Psoas muscle (tissue), 8 donors: ENCODE results near the gene USP20. TPM values are rescaled to one million over a fixed set of nuclear protein-coding genes. Genes with fewer than 3 reads are reported as not detected.
"Not testable (repeated sequence)": the region's sequence is repeated elsewhere in the genome, so short reads cannot be mapped to it uniquely, and the experiment has no call there.

Experiments used
- ATAC-seq, 4 donors: fragments of 200-7000 bp; cut with Tn5 transposase; one replicate each; pipeline ENCODE4 v1.9.1; 2020; ENCODE audit warnings: moderate library complexity in 3 of 4, mild to moderate bottlenecking in 2 of 4
- DNase-seq, 2 donors: peaks; one replicate each; pipeline ENCODE4 v3.0.0-alpha.2; 2020
- H3K27ac ChIP-seq: fragments of 200-600 bp; one replicate; pipeline ENCODE4 v1.8.0; 2022
- H3K27me3 ChIP-seq, 3 donors: fragments of 200-600 bp in 1 of 3; one replicate each; pipeline versions ENCODE4 v1.6.1 to v1.8.0; 2013 to 2022; ENCODE audit warnings: low read length in 2 of 3, mild to moderate bottlenecking in 2 of 3, moderate library complexity in 1 of 3; ENCODE audit not compliant: insufficient read depth in 3 of 3
- H3K36me3 ChIP-seq, 2 donors: fragments of 200-600 bp in 1 of 2; one replicate each; pipeline versions ENCODE4 v1.6.1 to v1.8.0; 2013 to 2022; ENCODE audit warnings: low read depth in 1 of 2, mild to moderate bottlenecking in 1 of 2, moderate library complexity in 1 of 2; ENCODE audit not compliant: insufficient read depth in 1 of 2
- H3K4me1 ChIP-seq: fragments of 200-600 bp; one replicate; pipeline ENCODE4 v1.8.0; 2022
- H3K4me3 ChIP-seq: fragments of 200-600 bp; one replicate; pipeline ENCODE4 v1.8.0; 2022; ENCODE audit warnings: mild to moderate bottlenecking
- H3K9me3 ChIP-seq: fragments of 200-600 bp; one replicate; pipeline ENCODE4 v1.8.0; 2022
- CTCF ChIP-seq: fragments of 200-600 bp; IDR thresholded peaks from one replicate; pipeline ENCODE4 v1.8.0; 2022; ENCODE audit warnings: antibody characterized with exemption
- WGBS, 3 donors: extraction: QIAGEN DNeasy Blood & Tissue Kit; methylation state at CpG; one replicate each; pipeline versions ENCODE4 v1.1.6 to v1.1.7; 2013; 5-methylcytosine and 5-hydroxymethylcytosine counted together
- intact Hi-C, 2 donors: fragments of 100-400 bp; cut with DNase I; formaldehyde crosslinking; loops; one replicate each; pipeline versions ENCODE4 v1.11.0 to v1.14.2; 2022
- polyA plus RNA-seq, 3 donors: library from polyadenylated mRNA; stranded (reverse); fragments of 200-250 nt; gene quantifications; one replicate each; pipeline ENCODE4 v1.2.3, GENCODE V29; 2013
- total RNA-seq, 4 donors: library from RNA; stranded (reverse); fragmentation: NEBNext Ultra II Directional in 2 of 4; extraction: Animal tissue kit (Norgen Biotek cat#: 25700) in 2 of 4; gene quantifications; one replicate each; pipeline versions ENCODE4 v1.2.1 to v1.2.4, GENCODE V29; 2021 to 2023
- donor health status: healthy with polysubstance abuse.
- donor health status: DM: no; HTN: no; CAD: no; lungs with moderate emphysema.
- donor health status: Bipolar disorder and iron deficiency.
- donor health status: healthy.
- donor health status: DM: yes; HTN: yes; CAD: no.
- donor health status: DM: no; HTN: no; CAD: no.
- donor health status: DM: no; HTN: no; CAD: no.
- donor health status: DM: yes; HTN: yes; CAD: no.

USP20 gene
- total and polyA plus RNA-seq, 7 donors: 9.5 to 18.4 (median 15.2) TPM

GRCh38 chr9:129888293-129889121 lies 53.2 kb downstream of the USP20 start:
- H3K4me3 ChIP-seq: peak overlapping the region; percentile 46
- H3K9me3 ChIP-seq: no peaks in the 10 kb centered on the region
- H3K4me1 ChIP-seq: peaks cover 18% of the 10 kb centered on the region
- TF ChIP-seq CTCF: no peak
- no peaks in the 10 kb centered on the region for H3K27me3 ChIP-seq
- ATAC-seq (no peak), DNase-seq (peak in 1 of 2 donors; percentile 65)
- WGBS, 3 donors: 68 to 72% (median 70%) methylated on average over 26 to 29 of the region's 29 CpGs
- peak overlapping the region; percentile 39 for H3K27ac ChIP-seq
- peaks cover 0 to 28% of the 10 kb centered on the region in 2 donors for H3K36me3 ChIP-seq
- intact Hi-C loops: loop anchor here (5.0 to 10.0 kb wide), 4 partner anchors 164 to 349 kb away; partner anchors contain the start of gene GPR107 (in 1 of the 2)

- 91 to 94% (median 91%) methylated on average over 31 of the region's 31 CpGs for WGBS, 3 donors
- TF ChIP-seq CTCF: no peak
- H3K27ac ChIP-seq: no peak overlapping the region
- H3K9me3 ChIP-seq: no peaks in the 10 kb centered on the region
- H3K36me3 ChIP-seq: peaks cover 0 to 32% of the 10 kb centered on the region in 2 donors
- no peak overlapping the region for H3K4me3 ChIP-seq
- ATAC-seq: no peak
- H3K27me3 ChIP-seq: no peaks in the 10 kb centered on the region
- no peak for DNase-seq
- H3K4me1 ChIP-seq: peaks cover 14% of the 10 kb centered on the region
- intact Hi-C loops: loop anchor here (5.0 to 10.0 kb wide), 4 partner anchors 163 to 348 kb away; partner anchors contain the start of gene GPR107 (in 1 of the 2)
These were observed 54.1 kb downstream of the USP20 start for GRCh38 chr9:129889122-129889940.

- DNase-seq (no peak), ATAC-seq (no peak)
- Histone ChIP-seq H3K4me3 (no peak overlapping the region), H3K27ac (no peak overlapping the region), H3K36me3 (peaks cover 0 to 40% of the 10 kb centered on the region in 2 donors), H3K9me3 (no peaks in the 10 kb centered on the region), H3K4me1 (peaks cover 7% of the 10 kb centered on the region), H3K27me3 (no peaks in the 10 kb centered on the region)
- intact Hi-C loops: loop anchor here (5.0 to 10.0 kb wide), 4 partner anchors 162 to 347 kb away; partner anchors contain the start of gene GPR107 (in 1 of the 2)
- TF ChIP-seq CTCF: no peak
- 77 to 83% (median 79%) methylated on average over 37 of the region's 37 CpGs for WGBS, 3 donors
These were observed 54.9 kb downstream of the USP20 start for GRCh38 chr9:129889941-129890717.

- H3K27me3 ChIP-seq, H3K4me3 ChIP-seq, intact Hi-C loops, DNase-seq, ATAC-seq, H3K27ac ChIP-seq, H3K9me3 ChIP-seq, H3K4me1 ChIP-seq: not testable (repeated sequence)
- peaks cover 3 to 47% of the 10 kb centered on the region in 2 donors for H3K36me3 ChIP-seq
- 86 to 90% (median 90%) methylated on average over 14 of the region's 14 CpGs for WGBS, 3 donors
These were observed 55.6 kb downstream of the USP20 start for GRCh38 chr9:129890718-129891299.
